Measurements from ENCODE around the gene GSAP.

Gene GSAP

DNA sequence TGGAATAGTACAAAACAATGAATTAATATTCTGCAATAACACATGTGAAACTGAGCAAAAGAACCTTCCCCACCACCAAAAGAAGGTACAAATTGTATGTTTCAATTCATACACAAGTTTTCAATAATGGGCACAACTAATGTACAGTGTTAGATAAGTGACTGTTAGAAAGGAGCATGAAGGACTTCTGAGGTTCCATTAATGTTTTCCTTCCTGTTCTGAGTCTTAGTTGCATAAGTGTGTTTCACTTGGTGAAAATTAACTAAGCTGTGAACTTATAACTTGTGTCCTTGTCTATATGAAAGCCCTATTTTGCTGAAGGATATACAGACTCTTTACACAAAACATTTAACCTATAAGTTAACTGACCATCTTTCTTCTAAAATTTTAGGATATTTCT is 8.2 kb downstream of the GSAP start:
- H3K27ac ChIP-seq (ENCODE audit: low read depth, low read length) = no peak overlapping the region
- H3K4me1 ChIP-seq (ENCODE audit: control insufficient read depth, insufficient read depth, low read length) = peaks cover 26% of the 10 kb centered on the region
- no peaks in the 10 kb centered on the region for H3K9me3 ChIP-seq (ENCODE audit: control insufficient read depth, insufficient read depth, low read depth, low read length)
- H3K9ac ChIP-seq (ENCODE audit: low read length) = no peak overlapping the region
- no peaks in the 10 kb centered on the region for H3K36me3 ChIP-seq (ENCODE audit: control insufficient read depth, insufficient read depth, low read length)
- no peak overlapping the region for H3K4me3 ChIP-seq (ENCODE audit: low read depth, low read length)
- H3K27me3 ChIP-seq (ENCODE audit: control insufficient read depth, insufficient read depth, low read length) = no peaks in the 10 kb centered on the region

DNA sequence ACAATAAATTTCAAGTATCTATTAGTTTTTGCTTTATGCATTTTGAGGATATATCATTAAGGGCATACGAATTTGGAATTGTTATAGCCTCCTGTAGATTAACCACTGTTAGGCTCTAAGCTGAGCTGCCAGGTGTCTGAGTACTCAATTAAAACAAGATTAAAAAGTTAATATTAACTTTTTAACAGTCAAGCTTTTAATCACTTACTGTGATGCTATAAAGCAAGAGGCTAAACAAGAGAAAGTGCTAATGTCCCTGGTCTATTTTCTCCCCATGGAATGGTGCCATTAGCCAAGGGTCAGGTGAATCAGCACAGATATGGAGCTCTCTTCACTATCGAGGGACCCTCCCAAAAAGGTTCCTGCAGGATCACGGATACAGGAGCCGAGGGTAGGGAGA is 9.7 kb downstream of the GSAP start:
- H3K36me3 ChIP-seq (ENCODE audit: control insufficient read depth, insufficient read depth, low read length) = no peaks in the 10 kb centered on the region
- H3K4me1 ChIP-seq (ENCODE audit: control insufficient read depth, insufficient read depth, low read length) = peaks cover 17% of the 10 kb centered on the region
- no peak overlapping the region for H3K27ac ChIP-seq (ENCODE audit: low read depth, low read length)
- no peaks in the 10 kb centered on the region for H3K9me3 ChIP-seq (ENCODE audit: control insufficient read depth, insufficient read depth, low read depth, low read length)
- H3K4me3 ChIP-seq (ENCODE audit: low read depth, low read length) = no peak overlapping the region
- H3K9ac ChIP-seq (ENCODE audit: low read length) = no peak overlapping the region
- H3K27me3 ChIP-seq (ENCODE audit: control insufficient read depth, insufficient read depth, low read length) = no peaks in the 10 kb centered on the region

DNA sequence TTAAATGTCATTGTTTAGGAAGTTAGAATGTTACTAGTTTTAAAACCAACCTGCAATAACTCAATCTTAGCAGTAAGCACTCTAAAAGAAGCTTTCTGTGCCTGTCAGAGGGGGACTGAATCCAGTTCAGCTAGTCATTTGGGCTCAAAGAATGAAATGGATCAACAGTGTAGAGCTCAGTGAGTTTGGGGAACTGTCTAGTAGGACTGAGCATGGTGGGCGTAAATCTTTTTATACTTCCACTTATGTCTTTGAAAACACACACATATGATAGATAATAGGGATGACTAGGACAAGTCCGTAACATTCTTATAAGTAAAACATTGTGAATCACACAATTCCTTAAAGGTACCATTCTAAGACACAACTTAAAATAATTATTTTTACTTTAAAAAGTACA is 11.5 kb downstream of the GSAP start:
- Histone ChIP-seq H3K36me3 (ENCODE audit: control insufficient read depth, insufficient read depth, low read length) (no peaks in the 10 kb centered on the region), H3K27ac (ENCODE audit: low read depth, low read length) (no peak overlapping the region), H3K27me3 (ENCODE audit: control insufficient read depth, insufficient read depth, low read length) (no peaks in the 10 kb centered on the region), H3K4me3 (ENCODE audit: low read depth, low read length) (no peak overlapping the region), H3K4me1 (ENCODE audit: control insufficient read depth, insufficient read depth, low read length) (peaks cover 10% of the 10 kb centered on the region), H3K9ac (ENCODE audit: low read length) (no peak overlapping the region), H3K9me3 (ENCODE audit: control insufficient read depth, insufficient read depth, low read depth, low read length) (no peaks in the 10 kb centered on the region)

DNA sequence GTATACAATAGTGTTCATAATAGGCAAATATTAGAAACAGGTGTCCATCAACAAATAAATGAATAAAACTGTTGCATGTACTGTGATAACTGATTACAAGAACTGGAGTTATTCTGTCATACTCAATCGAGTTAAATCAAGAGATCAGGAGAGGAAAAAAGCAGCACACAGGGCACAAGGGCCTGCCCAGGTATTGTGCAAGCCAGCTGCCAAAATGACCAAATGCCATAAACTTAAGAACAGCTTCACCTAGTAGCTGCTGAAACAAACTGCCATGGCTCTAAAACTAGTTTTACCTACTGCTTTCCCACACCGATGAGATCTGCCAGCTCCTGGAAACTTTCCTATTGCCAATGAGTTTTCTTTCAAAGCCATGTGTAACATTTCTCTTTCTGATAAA is 12.2 kb downstream of the GSAP start:
- Histone ChIP-seq H3K9me3 (ENCODE audit: control insufficient read depth, insufficient read depth, low read depth, low read length) (no peaks in the 10 kb centered on the region), H3K4me1 (ENCODE audit: control insufficient read depth, insufficient read depth, low read length) (peaks cover 10% of the 10 kb centered on the region), H3K27me3 (ENCODE audit: control insufficient read depth, insufficient read depth, low read length) (no peaks in the 10 kb centered on the region), H3K27ac (ENCODE audit: low read depth, low read length) (no peak overlapping the region), H3K36me3 (ENCODE audit: control insufficient read depth, insufficient read depth, low read length) (no peaks in the 10 kb centered on the region), H3K9ac (ENCODE audit: low read length) (no peak overlapping the region), H3K4me3 (ENCODE audit: low read depth, low read length) (no peak overlapping the region)

DNA sequence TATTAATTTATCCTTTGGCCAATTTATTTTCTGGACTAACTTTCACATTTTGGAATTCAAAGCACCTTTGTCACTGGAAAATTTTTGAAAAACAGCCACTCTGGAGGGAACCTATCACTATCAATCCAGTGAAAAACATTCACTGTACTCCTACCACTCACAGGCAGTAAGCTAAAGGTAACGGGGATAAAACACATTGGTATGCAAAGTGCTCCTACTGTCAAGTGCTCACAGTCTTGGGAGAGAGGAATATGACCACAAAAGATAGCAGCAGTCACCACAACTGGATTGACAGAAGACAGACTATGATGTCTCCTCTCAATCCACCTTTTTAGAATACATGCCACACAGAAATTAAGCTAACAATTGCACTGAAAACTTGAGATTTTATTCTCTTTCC is 13.3 kb downstream of the GSAP start:
- Histone ChIP-seq H3K36me3 (ENCODE audit: control insufficient read depth, insufficient read depth, low read length) (no peaks in the 10 kb centered on the region), H3K27ac (ENCODE audit: low read depth, low read length) (no peak overlapping the region), H3K9ac (ENCODE audit: low read length) (no peak overlapping the region), H3K9me3 (ENCODE audit: control insufficient read depth, insufficient read depth, low read depth, low read length) (no peaks in the 10 kb centered on the region), H3K27me3 (ENCODE audit: control insufficient read depth, insufficient read depth, low read length) (no peaks in the 10 kb centered on the region), H3K4me3 (ENCODE audit: low read depth, low read length) (no peak overlapping the region), H3K4me1 (ENCODE audit: control insufficient read depth, insufficient read depth, low read length) (peaks cover 10% of the 10 kb centered on the region)

DNA sequence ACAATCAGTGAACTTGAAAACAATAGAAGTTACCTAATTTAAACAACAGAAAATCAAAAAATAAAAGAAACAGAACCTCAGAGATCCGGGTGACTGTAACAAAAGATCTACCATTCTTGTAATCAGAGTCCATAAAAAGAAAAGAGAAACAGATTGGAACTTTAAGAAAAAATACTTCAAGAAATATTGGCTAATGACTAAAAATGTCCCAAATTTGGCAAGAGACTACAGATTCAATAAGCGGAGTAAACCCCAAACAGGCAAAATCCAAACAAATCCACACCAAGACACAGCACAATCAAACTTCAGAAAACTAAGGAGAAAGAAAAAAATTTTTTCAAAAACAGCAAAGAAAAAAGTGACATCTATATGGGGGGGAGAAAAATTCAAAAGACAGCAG is 15.1 kb downstream of the GSAP start:
- Histone ChIP-seq H3K9ac (ENCODE audit: low read length) (no peak overlapping the region), H3K36me3 (ENCODE audit: control insufficient read depth, insufficient read depth, low read length) (no peaks in the 10 kb centered on the region), H3K9me3 (ENCODE audit: control insufficient read depth, insufficient read depth, low read depth, low read length) (no peaks in the 10 kb centered on the region), H3K4me1 (ENCODE audit: control insufficient read depth, insufficient read depth, low read length) (peaks cover 17% of the 10 kb centered on the region), H3K27ac (ENCODE audit: low read depth, low read length) (no peak overlapping the region), H3K4me3 (ENCODE audit: low read depth, low read length) (no peak overlapping the region), H3K27me3 (ENCODE audit: control insufficient read depth, insufficient read depth, low read length) (no peaks in the 10 kb centered on the region)

DNA sequence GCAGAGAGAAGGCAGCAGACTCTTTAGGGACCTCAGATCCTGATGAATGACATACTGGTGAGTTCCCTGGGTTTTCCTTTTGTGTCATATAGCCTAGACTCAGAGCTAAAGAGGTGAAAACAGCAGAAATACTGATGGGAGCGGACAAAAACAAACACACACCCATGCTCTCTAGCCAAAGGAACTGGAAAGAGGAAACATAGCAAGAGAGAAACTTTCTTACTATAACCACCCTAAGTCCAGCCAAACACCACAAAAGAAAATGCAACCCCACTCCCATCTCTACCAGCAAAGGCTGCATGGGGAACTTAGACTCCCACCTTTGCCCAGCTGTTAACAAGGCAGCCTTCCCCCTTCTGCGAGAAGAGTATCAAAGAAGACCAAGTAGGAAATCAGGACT is 16.3 kb downstream of the GSAP start:
- Histone ChIP-seq H3K36me3 (ENCODE audit: control insufficient read depth, insufficient read depth, low read length) (no peaks in the 10 kb centered on the region), H3K9ac (ENCODE audit: low read length) (no peak overlapping the region), H3K9me3 (ENCODE audit: control insufficient read depth, insufficient read depth, low read depth, low read length) (no peaks in the 10 kb centered on the region), H3K27me3 (ENCODE audit: control insufficient read depth, insufficient read depth, low read length) (no peaks in the 10 kb centered on the region), H3K4me3 (ENCODE audit: low read depth, low read length) (no peak overlapping the region), H3K4me1 (ENCODE audit: control insufficient read depth, insufficient read depth, low read length) (peaks cover 25% of the 10 kb centered on the region), H3K27ac (ENCODE audit: low read depth, low read length) (no peak overlapping the region)

DNA sequence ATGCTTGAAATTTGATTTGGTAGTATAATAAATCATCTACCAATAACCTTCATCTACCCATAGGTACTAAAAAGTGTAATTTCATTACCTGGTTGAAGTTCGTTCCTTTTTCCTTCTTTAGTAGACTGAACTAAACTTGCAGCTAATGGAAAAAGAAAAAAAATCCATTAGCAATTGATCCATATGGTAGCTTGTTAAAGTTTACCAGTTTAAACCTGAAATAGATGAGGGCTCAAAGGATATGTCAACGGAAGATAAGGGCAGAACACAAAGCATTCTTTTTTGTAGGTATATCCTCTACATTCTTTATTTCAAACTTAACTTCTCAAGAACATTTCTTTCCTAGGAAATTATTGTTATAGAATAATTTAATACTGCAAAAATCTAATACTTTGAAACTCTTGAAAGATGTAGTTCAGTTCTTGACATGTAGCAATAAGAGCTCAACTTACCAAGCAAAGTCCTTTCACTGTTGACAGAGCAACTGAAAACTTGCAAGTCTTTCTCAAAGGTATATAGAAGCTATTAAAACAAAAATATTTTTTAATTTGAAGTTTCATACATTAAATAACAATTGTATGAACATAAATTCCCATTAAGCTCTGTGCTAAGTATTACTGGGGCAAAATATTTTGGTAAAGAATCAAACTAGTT is 19.1 kb downstream of the GSAP start:
- H3K4me1 ChIP-seq (ENCODE audit: control insufficient read depth, insufficient read depth, low read length) = peaks cover 15% of the 10 kb centered on the region
- no peak overlapping the region for H3K4me3 ChIP-seq (ENCODE audit: low read depth, low read length)
- H3K36me3 ChIP-seq (ENCODE audit: control insufficient read depth, insufficient read depth, low read length) = no peaks in the 10 kb centered on the region
- H3K9me3 ChIP-seq (ENCODE audit: control insufficient read depth, insufficient read depth, low read depth, low read length) = no peaks in the 10 kb centered on the region
- H3K27ac ChIP-seq (ENCODE audit: low read depth, low read length) = no peak overlapping the region
- no peak overlapping the region for H3K9ac ChIP-seq (ENCODE audit: low read length)
- no peaks in the 10 kb centered on the region for H3K27me3 ChIP-seq (ENCODE audit: control insufficient read depth, insufficient read depth, low read length)

DNA sequence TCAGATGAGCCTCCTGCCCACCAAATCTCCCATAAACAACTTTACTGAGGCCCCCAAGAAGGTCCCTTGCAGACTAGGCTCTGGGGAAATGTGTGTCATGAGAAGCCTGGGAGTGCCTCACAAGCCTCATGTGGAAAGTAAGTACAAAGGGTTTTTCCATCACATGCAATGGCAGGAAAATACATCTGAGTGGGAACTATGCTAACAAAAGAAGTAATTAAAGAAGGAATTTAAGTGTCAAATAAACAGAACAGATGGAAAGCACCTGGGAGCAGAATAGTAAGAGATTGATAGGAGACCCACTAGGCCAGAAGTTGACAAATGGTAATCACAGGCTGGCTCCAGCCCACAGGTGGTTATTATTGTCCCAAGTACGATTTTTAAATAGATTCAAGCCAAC is 20.5 kb downstream of the GSAP start:
- Histone ChIP-seq H3K27me3 (ENCODE audit: control insufficient read depth, insufficient read depth, low read length) (no peaks in the 10 kb centered on the region), H3K4me1 (ENCODE audit: control insufficient read depth, insufficient read depth, low read length) (peaks cover 15% of the 10 kb centered on the region), H3K4me3 (ENCODE audit: low read depth, low read length) (no peak overlapping the region), H3K9me3 (ENCODE audit: control insufficient read depth, insufficient read depth, low read depth, low read length) (no peaks in the 10 kb centered on the region), H3K9ac (ENCODE audit: low read length) (no peak overlapping the region), H3K36me3 (ENCODE audit: control insufficient read depth, insufficient read depth, low read length) (no peaks in the 10 kb centered on the region), H3K27ac (ENCODE audit: low read depth, low read length) (no peak overlapping the region)

DNA sequence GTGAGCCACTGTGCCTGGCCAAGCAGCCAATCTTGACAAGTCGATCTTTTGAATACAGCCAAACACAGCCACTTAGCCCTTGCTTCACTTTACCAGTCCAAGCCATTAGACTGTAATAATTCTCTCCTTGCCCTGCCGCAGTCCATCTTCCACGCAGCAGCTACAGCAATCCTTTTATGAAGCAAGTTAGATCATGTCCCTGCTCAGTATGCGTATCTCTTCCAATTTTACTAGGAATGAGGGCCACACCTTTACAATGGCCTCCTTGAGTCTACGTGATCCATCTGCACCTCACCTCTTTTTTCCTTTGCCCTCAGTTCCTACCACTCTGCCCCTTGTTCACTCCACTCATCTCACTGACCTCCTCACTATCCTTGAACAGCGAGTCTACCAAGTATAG is 22.2 kb downstream of the GSAP start:
- H3K27me3 ChIP-seq (ENCODE audit: control insufficient read depth, insufficient read depth, low read length) = no peaks in the 10 kb centered on the region
- no peak overlapping the region for H3K9ac ChIP-seq (ENCODE audit: low read length)
- H3K27ac ChIP-seq (ENCODE audit: low read depth, low read length) = no peak overlapping the region

DNA sequence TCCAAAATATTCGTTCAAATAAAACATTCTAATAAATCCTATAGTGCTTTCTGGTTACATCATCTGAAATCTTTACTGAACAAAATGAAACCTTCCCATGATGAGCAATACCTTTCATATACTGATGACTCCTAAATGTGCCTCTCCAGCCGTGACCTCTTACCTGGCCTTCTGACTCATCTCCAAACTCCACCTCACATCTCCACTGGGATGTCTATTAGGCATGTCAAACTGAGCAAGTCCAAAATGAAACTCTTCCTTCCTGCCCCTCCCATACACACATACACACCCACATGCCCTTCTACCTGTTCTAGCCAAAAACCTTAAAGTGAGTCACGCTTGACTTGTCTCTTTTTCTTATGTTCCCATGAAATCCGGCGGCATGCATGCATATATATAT is 22.9 kb downstream of the GSAP start:
- H3K9me3 ChIP-seq (ENCODE audit: control insufficient read depth, insufficient read depth, low read depth, low read length) = no peaks in the 10 kb centered on the region
- H3K9ac ChIP-seq (ENCODE audit: low read length) = no peak overlapping the region
- H3K36me3 ChIP-seq (ENCODE audit: control insufficient read depth, insufficient read depth, low read length) = no peaks in the 10 kb centered on the region
- H3K4me3 ChIP-seq (ENCODE audit: low read depth, low read length) = no peak overlapping the region
- no peak overlapping the region for H3K27ac ChIP-seq (ENCODE audit: low read depth, low read length)
- H3K4me1 ChIP-seq (ENCODE audit: control insufficient read depth, insufficient read depth, low read length) = peaks cover 18% of the 10 kb centered on the region
- H3K27me3 ChIP-seq (ENCODE audit: control insufficient read depth, insufficient read depth, low read length) = no peaks in the 10 kb centered on the region

More for the DNA sequence above, 22.2 kb downstream of the GSAP start:
- H3K9me3 ChIP-seq (ENCODE audit: control insufficient read depth, insufficient read depth, low read depth, low read length) = no peaks in the 10 kb centered on the region
- peaks cover 15% of the 10 kb centered on the region for H3K4me1 ChIP-seq (ENCODE audit: control insufficient read depth, insufficient read depth, low read length)
- H3K36me3 ChIP-seq (ENCODE audit: control insufficient read depth, insufficient read depth, low read length) = no peaks in the 10 kb centered on the region
- H3K4me3 ChIP-seq (ENCODE audit: low read depth, low read length) = no peak overlapping the region

DNA sequence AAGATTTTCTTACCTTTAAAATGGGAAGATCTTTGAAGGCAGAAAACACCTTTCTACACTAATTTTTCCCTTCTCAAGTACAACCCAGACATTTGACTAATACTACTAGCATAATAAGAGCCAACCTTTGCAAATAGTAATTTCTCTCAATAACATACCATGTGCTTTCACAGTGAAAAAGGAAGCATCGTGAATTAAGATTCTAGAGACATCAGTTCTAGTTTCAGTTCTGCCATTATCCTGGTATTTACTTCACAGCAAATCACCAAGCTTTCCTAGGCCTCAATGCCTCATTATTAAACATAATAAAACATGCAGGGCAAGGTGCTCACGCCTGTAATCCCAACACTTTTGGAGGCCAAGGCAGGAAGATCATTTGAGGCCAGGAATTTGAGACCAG is 24.9 kb downstream of the GSAP start:
- H3K9me3 ChIP-seq (ENCODE audit: control insufficient read depth, insufficient read depth, low read depth, low read length) = no peaks in the 10 kb centered on the region
- no peak overlapping the region for H3K9ac ChIP-seq (ENCODE audit: low read length)
- no peaks in the 10 kb centered on the region for H3K36me3 ChIP-seq (ENCODE audit: control insufficient read depth, insufficient read depth, low read length)
- no peaks in the 10 kb centered on the region for H3K27me3 ChIP-seq (ENCODE audit: control insufficient read depth, insufficient read depth, low read length)
- H3K4me3 ChIP-seq (ENCODE audit: low read depth, low read length) = no peak overlapping the region
- H3K27ac ChIP-seq (ENCODE audit: low read depth, low read length) = no peak overlapping the region
- peaks cover 23% of the 10 kb centered on the region for H3K4me1 ChIP-seq (ENCODE audit: control insufficient read depth, insufficient read depth, low read length)
